Chondrocyte (in vitro differentiated cells): ENCODE data around the gene GNRHR. TPM values are rescaled to one million over a fixed set of nuclear protein-coding genes. Genes with fewer than 3 reads are reported as not detected.
"Not testable (repeated sequence)": the region's sequence is repeated elsewhere in the genome, so short reads cannot be mapped to it uniquely, and the experiment has no call there.

Experiments used
- DNase-seq: peaks from one replicate; pipeline ENCODE4 v3.0.0; 2021; ENCODE audit warnings: mixed read lengths, low spot score
- H3K27ac Mint-ChIP-seq: one replicate; pipeline ENCODE4 v1.8.0; 2021; ENCODE audit warnings: mild to moderate bottlenecking, moderate library complexity, mixed read lengths; ENCODE audit not compliant: unreplicated experiment
- H3K27me3 Mint-ChIP-seq: 2 replicates; pipeline ENCODE4 v1.8.0; 2021; ENCODE audit warnings: low read depth, mixed read lengths
- H3K36me3 Mint-ChIP-seq: 2 replicates; pipeline ENCODE4 v1.8.0; 2021; ENCODE audit warnings: low read depth, mixed read lengths
- H3K4me1 Mint-ChIP-seq: 2 replicates; pipeline ENCODE4 v1.8.0; 2021; ENCODE audit warnings: low read depth, mild to moderate bottlenecking, mixed read lengths
- H3K4me3 Mint-ChIP-seq: one replicate; pipeline ENCODE4 v1.8.0; 2021; ENCODE audit warnings: mild to moderate bottlenecking, moderate library complexity, mixed read lengths; ENCODE audit not compliant: unreplicated experiment
- H3K9me3 Mint-ChIP-seq: 2 replicates; pipeline ENCODE4 v1.8.0; 2021; ENCODE audit warnings: low read depth, mixed read lengths
- CTCF ChIP-seq: fragments of 200-600 bp; sonication (generic); IDR thresholded peaks from 2 replicates; pipeline ENCODE4 v1.5.0; 2021; ENCODE audit warnings: antibody characterized with exemption, mild to moderate bottlenecking, moderate library complexity
- total RNA-seq: library from RNA; stranded (reverse); gene quantifications from 3 replicates; pipeline ENCODE4 v1.2.1, GENCODE V29; 2021

Gene GNRHR
- total RNA-seq, 1 donor from 2014 or later, result not detected

GRCh38 chr4:67764183-67764582 is 10.0 kb upstream of the GNRHR start:
- H3K9me3 Mint-ChIP-seq, result peaks cover 3% of the 10 kb centered on the region
- no peak for TF ChIP-seq CTCF
- H3K27ac Mint-ChIP-seq, result no peak overlapping the region
- H3K4me3 Mint-ChIP-seq, result no peak overlapping the region
- no peaks in the 10 kb centered on the region for H3K27me3 Mint-ChIP-seq
- DNase-seq, result no peak
- peaks cover 7% of the 10 kb centered on the region for H3K4me1 Mint-ChIP-seq
- no peaks in the 10 kb centered on the region for H3K36me3 Mint-ChIP-seq

GRCh38 chr4:67762086-67762485 is 7.9 kb upstream of the GNRHR start:
- Mint-ChIP-seq H3K9me3 (peaks cover 3% of the 10 kb centered on the region), H3K27me3 (no peaks in the 10 kb centered on the region), H3K36me3 (no peaks in the 10 kb centered on the region), H3K4me1 (peaks cover 10% of the 10 kb centered on the region), H3K4me3 (no peak overlapping the region), H3K27ac (no peak overlapping the region)
- no peak for TF ChIP-seq CTCF
- DNase-seq, result no peak

GRCh38 chr4:67756991-67757390 is 2.8 kb upstream of the GNRHR start:
- not testable (repeated sequence) for H3K4me3 Mint-ChIP-seq, H3K27me3 Mint-ChIP-seq, H3K9me3 Mint-ChIP-seq, H3K27ac Mint-ChIP-seq, H3K36me3 Mint-ChIP-seq, H3K4me1 Mint-ChIP-seq, DNase-seq

GRCh38 chr4:67755974-67756373 is 1.8 kb upstream of the GNRHR start:
- no peak for TF ChIP-seq CTCF
- Mint-ChIP-seq H3K4me3 (no peak overlapping the region), H3K27me3 (no peaks in the 10 kb centered on the region), H3K27ac (no peak overlapping the region), H3K9me3 (no peaks in the 10 kb centered on the region), H3K4me1 (peaks cover 3% of the 10 kb centered on the region), H3K36me3 (no peaks in the 10 kb centered on the region)
- no peak for DNase-seq

- H3K27me3 Mint-ChIP-seq, result no peaks in the 10 kb centered on the region
- DNase-seq, result no peak
These were observed 2.9 kb downstream of the GNRHR start for GRCh38 chr4:67751260-67751659.

More at GRCh38 chr4:67751260-67751659, 2.9 kb downstream of the GNRHR start:
- no peak overlapping the region for H3K4me3 Mint-ChIP-seq
- H3K4me1 Mint-ChIP-seq, result peaks cover 6% of the 10 kb centered on the region
- no peaks in the 10 kb centered on the region for H3K36me3 Mint-ChIP-seq
- TF ChIP-seq CTCF, result no peak
- H3K27ac Mint-ChIP-seq, result no peak overlapping the region
- H3K9me3 Mint-ChIP-seq, result no peaks in the 10 kb centered on the region
